ENCODE results near the gene RNF214. TPM values are rescaled to one million over a fixed set of nuclear protein-coding genes. Genes with fewer than 3 reads are reported as not detected.

Gene RNF214
- total and polyA plus RNA-seq, 11 donors: 8.0 to 31.9 (median 19.5) TPM

DNA sequence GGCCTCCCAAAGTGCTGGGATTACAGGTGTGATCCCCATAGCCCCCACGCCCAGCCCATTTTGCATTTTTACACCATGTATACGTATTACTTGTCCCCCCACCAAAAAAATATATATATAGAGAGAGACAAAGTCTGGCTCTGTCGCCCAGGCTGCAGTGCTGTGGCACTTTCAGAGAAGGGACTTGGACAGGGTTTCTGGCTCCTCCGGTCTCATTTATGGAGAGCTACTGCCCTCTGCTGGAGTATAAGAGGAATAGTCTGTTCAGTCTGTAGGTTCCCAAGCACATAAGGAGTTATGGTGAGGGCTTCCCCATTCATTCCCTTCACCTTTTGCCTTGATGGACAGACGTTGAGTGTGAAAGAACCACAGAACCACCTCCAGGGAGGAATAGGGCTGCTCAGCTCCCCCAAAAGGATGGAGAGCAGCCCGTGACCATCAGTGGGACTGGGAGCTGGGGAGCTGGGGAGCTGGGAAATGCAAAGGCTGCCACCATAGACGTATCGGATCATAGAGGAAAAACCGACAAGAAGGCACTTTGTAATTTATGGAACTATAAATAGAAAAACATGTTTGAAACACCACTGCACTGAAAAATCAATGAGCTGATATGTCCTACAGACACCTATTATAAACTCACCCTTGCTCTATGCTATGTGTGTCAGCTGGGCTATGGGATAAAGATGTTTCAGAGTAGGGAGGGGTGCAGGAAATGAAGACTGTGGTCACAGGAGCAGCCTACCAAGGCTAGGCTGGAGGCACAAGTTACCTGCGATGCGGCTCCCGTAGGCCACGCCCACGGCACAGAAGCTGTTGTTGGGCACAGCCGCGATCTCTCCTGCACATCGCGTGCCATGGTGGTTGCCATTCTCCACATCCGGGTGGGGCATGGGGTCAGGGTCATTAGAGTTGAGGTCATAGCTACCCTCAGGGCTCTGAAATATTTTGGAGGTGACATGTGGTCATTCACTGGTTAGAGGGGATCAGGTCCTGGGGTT is 5.8 kb upstream of the RNF214 start:
- DNase-seq (peak in 2 of 5 donors; percentile 50 to 58), ATAC-seq (peak in 3 of 4 donors; percentile 75 to 80 (median 76))
- 62 to 72% (median 68%) methylated on average over 19 of the region's 19 CpGs for WGBS, 4 donors
- H3K27ac ChIP-seq: peak overlapping the region in 1 of 12 donors; percentile 13
- H3K27me3 ChIP-seq: no peaks in the 10 kb centered on the region
- TF ChIP-seq CTCF (IDR thresholded peaks at IDR 0.05) (peak; percentile 64 to 88 (median 82)), POLR2A (IDR thresholded peaks at IDR 0.05) (no peak)
- peaks cover under 1 to 39% (median 21%) of the 10 kb centered on the region in 12 donors for H3K4me1 ChIP-seq
- peaks cover 0 to 82% (median 70%) of the 10 kb centered on the region in 9 donors for H3K36me3 ChIP-seq
- intact Hi-C loops (cut with DNase I): loop anchor here (2.0 to 10.0 kb wide), 15 partner anchors 44 to 494 kb away; partner anchors contain the start of genes APOA5 (in 4 of the 10) and ZPR1 (in 2 of the 10)
- no peaks in the 10 kb centered on the region for H3K9me3 ChIP-seq
- H3K4me3 ChIP-seq: no peak overlapping the region

- DNase-seq: no peak
- H3K36me3 ChIP-seq: peaks cover 0 to 68% (median 60%) of the 10 kb centered on the region in 9 donors
- no peak for ATAC-seq
- H3K4me1 ChIP-seq: peaks cover under 1 to 30% (median 15%) of the 10 kb centered on the region in 12 donors
- H3K27me3 ChIP-seq: no peaks in the 10 kb centered on the region
- H3K4me3 ChIP-seq: no peak overlapping the region
- H3K9me3 ChIP-seq: no peaks in the 10 kb centered on the region
- no peak for TF ChIP-seq CTCF (IDR thresholded peaks at IDR 0.05)
- TF ChIP-seq POLR2A (IDR thresholded peaks at IDR 0.05): no peak
- intact Hi-C loops (cut with DNase I): loop anchor here in 9 of 10 donors (5.0 to 10.0 kb wide), 11 partner anchors 46 to 496 kb away; partner anchors contain the start of genes APOA5 (in 4 of the 9) and ZPR1 (in 1 of the 9)
- no peak overlapping the region for H3K27ac ChIP-seq
- WGBS, 4 donors: 87 to 96% (median 94%) methylated on average over 11 of the region's 11 CpGs
These were observed 4.4 kb upstream of the RNF214 start for GRCh38 chr11:117228091-117228490.

DNA sequence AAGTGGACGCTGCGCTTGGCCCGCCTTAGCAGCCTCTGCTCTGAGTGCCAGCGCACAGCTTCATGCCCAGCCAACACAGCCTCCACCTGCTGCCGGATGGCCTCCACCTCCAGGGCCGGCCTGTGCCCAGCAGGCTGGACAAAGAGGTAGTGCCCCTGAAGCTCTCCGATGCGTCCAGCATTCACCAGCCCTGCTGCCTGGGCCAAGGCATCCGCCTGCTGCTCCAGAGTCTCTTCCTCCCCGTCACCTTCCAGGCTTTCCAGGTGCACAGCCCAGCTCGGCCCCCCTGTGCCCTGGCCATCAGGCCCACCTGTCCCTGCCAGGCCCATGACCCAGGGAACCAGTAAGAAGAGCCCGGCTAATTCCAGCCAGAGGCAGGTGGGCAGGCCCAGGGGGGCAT is 3.1 kb upstream of the RNF214 start:
- DNase-seq (no peak), ATAC-seq (no peak)
- Histone ChIP-seq H3K36me3 (peaks cover 0 to 55% (median 46%) of the 10 kb centered on the region in 9 donors), H3K4me1 (peaks cover 2 to 40% (median 26%) of the 10 kb centered on the region in 12 donors), H3K4me3 (no peak overlapping the region), H3K27me3 (no peaks in the 10 kb centered on the region), H3K9me3 (no peaks in the 10 kb centered on the region), H3K27ac (peak overlapping the region in 1 of 12 donors; percentile 97)
- intact Hi-C loops (cut with DNase I): loop anchor here in 9 of 10 donors (5.0 to 10.0 kb wide), 11 partner anchors 47 to 497 kb away; partner anchors contain the start of genes APOA5 (in 4 of the 9) and ZPR1 (in 1 of the 9)
- WGBS, 4 donors: 88 to 95% (median 93%) methylated on average over 12 of the region's 12 CpGs
- TF ChIP-seq CTCF (IDR thresholded peaks at IDR 0.05) (no peak), POLR2A (IDR thresholded peaks at IDR 0.05) (no peak)

DNA sequence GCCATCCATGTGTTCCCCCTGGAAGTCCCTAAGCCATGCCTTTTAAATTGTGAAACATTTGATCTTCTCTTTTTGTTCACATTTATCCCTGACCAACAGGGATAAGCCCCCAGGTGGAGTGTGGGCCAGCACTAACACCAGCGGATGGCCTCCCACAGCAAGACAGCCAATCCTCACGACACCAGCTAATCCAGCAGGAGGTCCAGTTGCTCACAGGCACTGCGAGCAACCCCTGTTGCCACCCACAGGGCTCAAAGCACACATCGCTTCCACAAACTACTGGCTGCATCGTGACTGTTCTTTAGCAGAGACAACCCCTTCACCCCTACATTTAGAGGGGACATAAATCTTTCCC is 2.6 kb upstream of the RNF214 start:
- H3K27me3 ChIP-seq: no peaks in the 10 kb centered on the region
- peaks cover 2 to 41% (median 26%) of the 10 kb centered on the region in 12 donors for H3K4me1 ChIP-seq
- no peaks in the 10 kb centered on the region for H3K9me3 ChIP-seq
- ATAC-seq (no peak), DNase-seq (no peak)
- WGBS, 4 donors: 77 to 91% (median 84%) methylated on average over 5 of the region's 5 CpGs
- peak overlapping the region in 1 of 12 donors; percentile 97 for H3K27ac ChIP-seq
- H3K36me3 ChIP-seq: peaks cover 0 to 52% (median 45%) of the 10 kb centered on the region in 9 donors
- intact Hi-C loops (cut with DNase I): loop anchor here (5.0 to 10.0 kb wide), 13 partner anchors 48 to 498 kb away; partner anchors contain the start of genes APOA5 (in 4 of the 10), ZPR1 (in 2 of the 10) and BACE1 (in 1 of the 10)
- TF ChIP-seq POLR2A (IDR thresholded peaks at IDR 0.05) (no peak), CTCF (IDR thresholded peaks at IDR 0.05) (no peak)
- H3K4me3 ChIP-seq: peak overlapping the region in 2 of 12 donors; percentile 91 to 94
